GM21515 (cell line): ENCODE results near the gene STK40.

Source experiments
- ATAC-seq: cut with Tn5 transposase; IDR thresholded peaks from one replicate; pipeline ENCODE4 v1.9.1; 2021; ENCODE audit not compliant: unreplicated experiment

The STK40 gene

DNA sequence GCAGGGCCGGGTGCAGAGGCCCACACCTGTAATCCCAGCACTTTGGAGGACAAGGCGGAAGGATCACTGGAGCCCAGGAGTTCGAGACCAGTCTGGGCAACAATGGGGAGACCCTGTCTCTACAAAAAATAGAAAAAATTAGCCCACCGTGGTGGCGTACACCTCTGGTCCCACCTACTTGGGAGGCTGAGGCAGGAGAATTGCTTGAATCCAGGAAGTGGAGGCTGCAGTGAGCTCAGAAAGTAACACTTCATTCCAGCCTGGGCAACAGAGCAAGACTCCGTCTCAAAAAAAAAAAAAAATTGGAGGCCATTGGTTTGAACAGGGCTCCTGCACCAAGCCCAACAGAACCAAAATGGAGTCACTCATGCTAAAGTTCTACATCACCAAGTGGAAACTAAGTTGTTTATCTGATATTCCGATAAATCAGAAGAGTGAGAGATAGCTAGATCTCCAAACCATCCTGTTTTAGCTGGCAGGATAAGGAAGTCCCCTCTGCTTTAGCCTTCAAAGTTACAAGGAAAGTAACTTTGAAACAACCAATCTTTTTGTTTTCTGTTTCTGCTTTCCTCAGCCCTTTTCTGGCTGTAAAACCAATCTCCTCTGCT lies 12.8 kb upstream of the STK40 start:
- ATAC-seq: no peak

GRCh38 chr1:36397378-36398230 lies 11.9 kb upstream of the STK40 start, which contains the start of gene LSM10:
LSM10 (minus strand) TSS chr1:36397908; CDS start chr1:36394129, 3,779 bp downstream.
- ATAC-seq: peak; percentile 62

- peak; percentile 32 for ATAC-seq
These were observed 11.3 kb upstream of the STK40 start for GRCh38 chr1:36397083-36397377.

DNA sequence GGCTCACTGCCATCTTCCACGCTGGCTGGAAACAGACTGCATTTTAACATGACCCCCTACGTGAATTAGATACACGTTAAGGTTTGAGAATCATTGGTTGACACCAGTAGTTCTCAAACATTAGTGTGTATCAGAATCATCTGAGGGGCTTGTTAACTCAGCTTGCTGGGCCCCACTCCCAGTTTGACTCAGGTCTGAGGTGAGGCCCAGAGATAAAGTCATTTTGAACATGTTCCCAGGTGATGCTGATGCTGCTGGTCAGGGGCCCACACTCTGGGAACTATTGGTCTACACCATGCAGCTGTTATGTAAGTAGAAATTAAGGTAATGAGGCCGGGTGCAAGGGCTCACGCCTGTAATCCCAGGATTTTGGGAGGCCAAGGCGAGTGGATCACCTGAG lies 10.6 kb upstream of the STK40 start:
- ATAC-seq: no peak

DNA sequence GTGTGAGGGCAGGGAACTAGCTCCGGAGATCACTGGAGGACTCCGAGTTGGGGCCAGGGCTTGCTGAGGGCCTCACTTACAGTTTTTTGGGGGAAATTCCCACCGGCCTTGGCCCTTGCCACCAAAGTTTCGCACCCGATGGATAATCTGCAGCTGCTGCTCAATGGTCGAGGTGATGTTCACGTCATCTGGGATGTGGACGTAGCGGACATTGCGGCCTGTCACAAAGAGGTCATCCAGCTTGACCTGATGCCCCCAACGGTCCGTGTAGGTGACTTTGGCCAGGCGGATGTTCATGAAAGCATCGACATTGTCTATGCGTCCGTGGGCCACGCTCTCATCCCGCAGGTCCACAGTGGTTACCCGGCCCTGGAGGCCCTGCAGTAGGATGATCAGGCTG lies 8.0 kb upstream of the STK40 start:
- ATAC-seq: no peak

DNA sequence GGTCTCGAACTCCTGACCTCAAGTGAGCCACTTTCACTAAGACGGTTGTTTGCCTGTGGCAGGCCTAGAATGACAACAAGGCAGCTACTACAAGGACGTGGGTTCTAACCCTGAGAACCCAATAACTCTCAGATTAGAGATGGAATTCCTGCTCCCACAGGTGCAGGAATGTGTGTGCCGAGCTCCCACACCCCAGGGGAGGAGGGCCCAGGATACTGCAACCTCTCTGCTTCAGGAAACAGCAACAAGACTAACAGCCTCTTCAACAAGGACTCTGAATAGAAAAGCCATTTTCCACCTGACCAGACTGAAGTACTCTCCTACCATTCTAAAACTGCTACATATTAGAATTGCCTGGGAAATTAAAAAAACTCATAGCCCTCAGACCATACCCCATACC lies 7.1 kb upstream of the STK40 start:
- ATAC-seq: no peak

- no peak for ATAC-seq
These were observed 5.5 kb upstream of the STK40 start for GRCh38 chr1:36391271-36391670.

DNA sequence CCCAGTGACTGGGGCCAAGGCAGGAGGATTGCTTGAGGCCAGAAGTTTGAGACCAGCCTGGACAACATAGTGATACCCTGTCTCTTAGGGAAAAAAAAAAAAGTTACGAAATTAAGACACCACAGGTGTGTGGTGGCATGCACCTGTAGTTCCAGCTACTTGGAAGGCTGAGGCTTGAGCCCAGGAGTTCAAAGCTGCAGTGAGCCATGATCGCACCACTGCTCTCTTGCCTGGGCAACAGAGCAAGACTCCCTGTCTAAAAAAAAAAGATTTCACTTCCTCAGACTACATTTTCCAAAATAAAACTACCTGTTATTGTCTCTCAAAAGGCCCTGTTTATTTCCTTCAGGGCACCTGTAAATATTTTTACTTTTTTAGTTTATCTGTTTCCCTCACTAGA lies 4.7 kb upstream of the STK40 start:
- no peak for ATAC-seq

- no peak for ATAC-seq
These were observed 4.3 kb upstream of the STK40 start for GRCh38 chr1:36389999-36390398.

- ATAC-seq: no peak
These were observed 3.5 kb upstream of the STK40 start for GRCh38 chr1:36389261-36389660.

DNA sequence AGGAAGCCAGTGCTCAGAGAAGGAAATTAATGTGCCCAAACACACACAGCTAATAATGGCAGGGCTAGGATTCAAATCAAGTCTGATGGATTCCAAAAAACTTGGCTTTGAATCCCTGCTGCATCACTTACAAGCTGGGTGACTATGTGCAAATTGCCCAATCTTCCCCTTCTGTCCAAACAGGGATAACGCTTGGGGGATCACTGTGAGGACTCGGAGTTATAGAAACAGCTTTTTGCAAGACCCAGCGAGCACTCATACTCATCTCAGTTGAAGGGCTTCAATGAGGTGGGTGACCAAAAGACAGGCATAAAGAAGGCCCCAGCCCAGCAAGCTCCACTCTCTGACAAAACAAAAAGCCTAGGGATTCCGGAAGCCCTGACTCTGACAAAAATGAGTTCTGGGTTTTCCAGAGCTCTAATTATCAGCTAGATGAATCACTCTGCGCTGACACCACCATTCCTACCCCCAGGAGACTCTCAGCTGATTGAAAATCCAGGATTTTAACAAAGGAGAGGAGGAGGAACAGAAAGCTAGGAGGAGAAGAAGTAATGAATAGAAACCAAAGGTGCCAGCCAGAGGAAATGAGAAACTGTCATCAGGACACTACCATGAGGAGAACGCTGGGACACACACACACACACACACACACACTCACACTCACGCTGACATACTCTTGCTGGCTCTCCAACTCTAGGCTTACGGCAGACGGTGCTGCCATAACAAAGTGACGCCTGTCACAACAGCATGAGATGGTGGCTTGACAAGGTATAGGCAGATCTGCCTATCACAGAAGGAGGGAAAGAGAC lies 1.6 kb upstream of the STK40 start:
- no peak for ATAC-seq

GRCh38 chr1:36386265-36387140 lies 779 bp upstream of the STK40 start:
- ATAC-seq: peak; percentile 51

- no peak for ATAC-seq
These were observed 948 bp downstream of the STK40 start for GRCh38 chr1:36384542-36385409.

- ATAC-seq: no peak
These were observed 2.5 kb downstream of the STK40 start for GRCh38 chr1:36383240-36383639.

GRCh38 chr1:36382669-36383068 lies 3.1 kb downstream of the STK40 start:
- no peak for ATAC-seq

- no peak for ATAC-seq
These were observed 3.5 kb downstream of the STK40 start for GRCh38 chr1:36382231-36382630.

GRCh38 chr1:36381405-36381804 lies 4.3 kb downstream of the STK40 start:
- ATAC-seq: no peak

DNA sequence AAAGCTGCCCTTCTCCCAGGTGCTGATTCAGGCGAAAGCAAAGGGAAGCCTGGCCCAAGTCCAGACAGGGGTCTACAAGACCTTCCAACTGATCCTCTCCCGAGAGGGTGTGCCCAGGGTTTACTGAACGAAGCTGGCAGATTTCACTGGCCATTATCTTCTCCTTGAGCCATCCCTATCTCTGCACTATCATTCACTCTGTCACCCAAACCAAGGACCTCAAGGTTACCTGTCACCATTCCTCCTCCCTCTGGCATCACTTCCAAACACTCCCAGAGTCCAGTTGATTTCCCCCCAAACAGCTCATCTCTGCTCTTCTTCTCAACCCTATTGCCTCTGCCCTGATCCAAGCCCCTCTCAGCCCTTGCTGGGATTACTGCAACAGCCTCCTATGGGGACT lies 4.9 kb downstream of the STK40 start:
- ATAC-seq: no peak

DNA sequence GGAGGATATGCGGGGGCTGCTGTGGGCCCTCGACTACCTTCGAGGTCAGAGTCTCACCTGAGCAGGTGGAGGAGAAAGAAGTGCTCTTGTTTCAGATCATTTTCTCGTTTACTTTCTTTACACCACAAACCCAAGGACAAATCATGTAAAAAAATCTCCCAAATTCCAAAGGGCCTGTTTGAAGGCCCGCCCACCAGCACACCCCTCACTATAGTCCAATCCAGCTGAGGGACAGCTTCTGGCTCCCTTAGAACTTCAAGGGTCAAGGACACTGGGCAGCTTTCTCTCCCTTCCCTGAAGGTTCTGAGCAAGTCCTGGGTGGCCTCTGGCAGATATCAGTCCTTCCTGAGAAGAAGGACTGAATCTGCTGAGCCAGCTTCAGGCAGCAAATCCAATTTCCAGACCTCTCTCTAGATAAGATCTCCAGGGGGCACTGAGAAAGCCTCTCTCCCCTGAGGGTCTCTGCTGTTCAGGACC lies 5.5 kb downstream of the STK40 start:
- no peak for ATAC-seq
